ENCODE measurements around the gene DLX3.

The DLX3 gene

GRCh38 chr17:49958723-49959122 is 36.3 kb downstream of the DLX3 start:
- DNase-seq (ENCODE audit: low read depth in 1 of 2, low spot score in 1 of 2) = no peak

- DNase-seq (ENCODE audit: low read depth in 1 of 2, low spot score in 1 of 2) = no peak
Measured at GRCh38 chr17:49957350-49957749, 37.7 kb downstream of the DLX3 start.

- DNase-seq (ENCODE audit: low read depth in 1 of 2, low spot score in 1 of 2) = no peak
Measured at GRCh38 chr17:49956780-49957179, 38.2 kb downstream of the DLX3 start.

- DNase-seq (ENCODE audit: low read depth in 1 of 2, low spot score in 1 of 2) = no peak
Measured at GRCh38 chr17:49955157-49955556, 39.9 kb downstream of the DLX3 start.

GRCh38 chr17:49952912-49953497 is 42.0 kb downstream of the DLX3 start:
- no peak for DNase-seq (ENCODE audit: low read depth in 1 of 2, low spot score in 1 of 2)

- peak; percentile 60 to 71 for DNase-seq (ENCODE audit: low read depth in 1 of 2, low spot score in 1 of 2)
Measured at GRCh38 chr17:49952209-49952911, 42.7 kb downstream of the DLX3 start.

GRCh38 chr17:49951362-49952082 is 43.5 kb downstream of the DLX3 start:
- no peak for DNase-seq (ENCODE audit: low read depth in 1 of 2, low spot score in 1 of 2)

- DNase-seq (ENCODE audit: low read depth in 1 of 2, low spot score in 1 of 2) = no peak
Measured at GRCh38 chr17:49949634-49950033, 45.4 kb downstream of the DLX3 start.

- DNase-seq (ENCODE audit: low read depth in 1 of 2, low spot score in 1 of 2) = no peak
Measured at GRCh38 chr17:49946964-49947584, 48.0 kb downstream of the DLX3 start.

GRCh38 chr17:49946208-49946607 is 48.8 kb downstream of the DLX3 start:
- DNase-seq (ENCODE audit: low read depth in 1 of 2, low spot score in 1 of 2) = no peak

- no peak for DNase-seq (ENCODE audit: low read depth in 1 of 2, low spot score in 1 of 2)
Measured at GRCh38 chr17:49944273-49944870, 50.7 kb downstream of the DLX3 start.

GRCh38 chr17:49942947-49943346 is 52.1 kb downstream of the DLX3 start:
- DNase-seq (ENCODE audit: low read depth in 1 of 2, low spot score in 1 of 2) = no peak

- DNase-seq (ENCODE audit: low read depth in 1 of 2, low spot score in 1 of 2) = no peak
Measured at GRCh38 chr17:49941427-49941826, 53.6 kb downstream of the DLX3 start.
